Tibial nerve (tissue), 4 donors: Measurements from ENCODE around the gene CRTC3. TPM values are rescaled to one million over a fixed set of nuclear protein-coding genes. Genes with fewer than 3 reads are reported as not detected.
"Not testable (repeated sequence)": the region's sequence is repeated elsewhere in the genome, so short reads cannot be mapped to it uniquely, and the experiment has no call there.

Experiments
- DNase-seq, 2 donors: peaks; one replicate each; pipeline ENCODE4 v3.0.0-alpha.2; 2019; ENCODE audit warnings: low spot score in 2 of 2
- H3K27ac ChIP-seq, 4 donors: fragments of 200-600 bp; sonication (generic) in 3 of 4; one replicate each; pipeline ENCODE4 v1.5.1; 2017 to 2019; ENCODE audit warnings: mild to moderate bottlenecking in 1 of 4
- H3K27me3 ChIP-seq, 2 donors: fragments of 200-600 bp; sonication (generic) in 1 of 2; one replicate each; pipeline versions ENCODE4 v1.5.1 to v1.6.0; 2017 to 2019
- H3K36me3 ChIP-seq, 3 donors: fragments of 200-600 bp; sonication (generic); one replicate each; pipeline ENCODE4 v1.5.1; 2018 to 2019
- H3K4me1 ChIP-seq, 4 donors: fragments of 200-600 bp; sonication (generic) in 3 of 4; one replicate each; pipeline ENCODE4 v1.5.1; 2017 to 2019
- H3K4me3 ChIP-seq, 4 donors: fragments of 200-600 bp; sonication (generic) in 3 of 4; one replicate each; pipeline ENCODE4 v1.5.1; 2017 to 2019; ENCODE audit warnings: mild to moderate bottlenecking in 1 of 4, moderate library complexity in 1 of 4
- H3K9me3 ChIP-seq, 4 donors: fragments of 200-600 bp; sonication (generic) in 3 of 4; one replicate each; pipeline ENCODE4 v1.5.1; 2017 to 2019
- EP300 ChIP-seq, 2 donors: sonication (generic); formaldehyde crosslinking; IDR thresholded peaks; one replicate each; pipeline ENCODE4 v1.6.1; 2017; ENCODE audit warnings: antibody characterized with exemption in 2 of 2, mild to moderate bottlenecking in 1 of 2
- POLR2A ChIP-seq, 2 donors: fragments of 450-650 bp; IDR thresholded peaks; one replicate each; pipeline ENCODE4 v1.6.1; 2017; ENCODE audit warnings: antibody characterized with exemption in 2 of 2, mild to moderate bottlenecking in 2 of 2, moderate library complexity in 2 of 2
- WGBS, 2 donors: methylation state at CpG; one replicate each; pipeline ENCODE4 v1.1.5; 2018; 5-methylcytosine and 5-hydroxymethylcytosine counted together
- total RNA-seq, 4 donors: library from RNA; depleted of rRNA; stranded (reverse); fragments of >200 nt; gene quantifications; one replicate each; pipeline ENCODE4 v1.1.0, GENCODE V29; 2016
- TF ChIP-seq, protein P1 (sequence below), 5 experiments: fragments of 200-600 bp in 3 of 5; fragments of 450-650 bp in 2 of 5; sonication (generic) in 3 of 5; IDR thresholded peaks; one replicate each; pipeline ENCODE4 v1.5.1; 2016 to 2019; ENCODE audit warnings: antibody characterized with exemption in 5 of 5, mild to moderate bottlenecking in 3 of 5, moderate library complexity in 2 of 5

CRTC3 gene
- total RNA-seq, 4 donors from 2014 or later, result 52.7 to 63.7 (median 60.6) TPM

DNA sequence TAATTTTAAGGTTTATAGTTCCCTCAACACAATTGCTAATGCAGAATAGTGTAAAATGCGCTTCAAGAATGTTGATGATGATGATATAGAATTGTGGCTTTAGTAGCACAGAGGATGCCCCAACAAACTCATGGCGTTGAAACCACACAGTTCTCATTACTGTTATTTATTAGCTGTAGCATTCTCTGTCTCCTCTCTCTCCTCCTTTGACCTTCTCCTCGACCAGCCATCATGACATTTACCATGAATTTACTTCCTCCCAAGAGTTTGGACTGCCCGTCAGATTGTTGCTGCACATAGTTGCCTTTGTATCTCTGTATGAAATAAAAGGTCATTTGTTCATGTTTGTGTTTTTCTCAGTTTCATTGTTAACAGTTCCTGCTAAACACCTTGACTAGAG lies 27.8 kb upstream of the CRTC3 start:
- Histone ChIP-seq H3K27me3 (no peaks in the 10 kb centered on the region), H3K4me1 (no peaks in the 10 kb centered on the region), H3K4me3 (no peak overlapping the region), H3K27ac (no peak overlapping the region), H3K9me3 (no peaks in the 10 kb centered on the region), H3K36me3 (peaks cover 0 to 71% (median 4%) of the 10 kb centered on the region in 3 donors)
- 54 to 56% methylated on average over 4 of the region's 4 CpGs for WGBS, 2 donors
- no peak for DNase-seq
- TF ChIP-seq EP300 (IDR thresholded peaks at IDR 0.05), result no peak
- TF ChIP-seq POLR2A (IDR thresholded peaks at IDR 0.05), result no peak
- TF ChIP-seq, protein P1, sequence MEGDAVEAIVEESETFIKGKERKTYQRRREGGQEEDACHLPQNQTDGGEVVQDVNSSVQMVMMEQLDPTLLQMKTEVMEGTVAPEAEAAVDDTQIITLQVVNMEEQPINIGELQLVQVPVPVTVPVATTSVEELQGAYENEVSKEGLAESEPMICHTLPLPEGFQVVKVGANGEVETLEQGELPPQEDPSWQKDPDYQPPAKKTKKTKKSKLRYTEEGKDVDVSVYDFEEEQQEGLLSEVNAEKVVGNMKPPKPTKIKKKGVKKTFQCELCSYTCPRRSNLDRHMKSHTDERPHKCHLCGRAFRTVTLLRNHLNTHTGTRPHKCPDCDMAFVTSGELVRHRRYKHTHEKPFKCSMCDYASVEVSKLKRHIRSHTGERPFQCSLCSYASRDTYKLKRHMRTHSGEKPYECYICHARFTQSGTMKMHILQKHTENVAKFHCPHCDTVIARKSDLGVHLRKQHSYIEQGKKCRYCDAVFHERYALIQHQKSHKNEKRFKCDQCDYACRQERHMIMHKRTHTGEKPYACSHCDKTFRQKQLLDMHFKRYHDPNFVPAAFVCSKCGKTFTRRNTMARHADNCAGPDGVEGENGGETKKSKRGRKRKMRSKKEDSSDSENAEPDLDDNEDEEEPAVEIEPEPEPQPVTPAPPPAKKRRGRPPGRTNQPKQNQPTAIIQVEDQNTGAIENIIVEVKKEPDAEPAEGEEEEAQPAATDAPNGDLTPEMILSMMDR (IDR thresholded peaks at IDR 0.05), result no peak

DNA sequence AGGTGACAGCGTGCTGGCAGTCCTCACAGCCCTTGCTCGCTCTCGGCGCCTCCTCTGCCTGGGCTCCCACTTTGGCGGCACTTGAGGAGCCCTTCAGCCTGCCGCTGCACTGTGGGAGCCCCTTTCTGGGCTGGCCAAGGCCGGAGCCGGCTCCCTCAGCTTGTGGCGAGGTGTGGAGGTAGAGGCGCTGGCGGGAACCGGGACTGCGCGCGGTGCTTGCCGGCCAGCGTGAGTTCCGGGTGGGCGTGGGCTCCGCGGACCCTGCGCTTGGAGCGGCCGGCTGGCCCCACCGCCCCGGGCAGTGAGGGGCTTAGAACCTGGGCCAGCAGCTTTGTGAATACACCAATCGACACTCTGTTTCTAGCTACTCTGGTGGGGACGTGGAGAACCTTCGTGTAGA lies 18.9 kb upstream of the CRTC3 start:
- H3K27me3 ChIP-seq, H3K4me1 ChIP-seq, H3K36me3 ChIP-seq, DNase-seq, H3K4me3 ChIP-seq, H3K9me3 ChIP-seq, H3K27ac ChIP-seq: not testable (repeated sequence)
- WGBS, 2 donors, result 93 to 96% methylated on average over 26 to 29 of the region's 29 CpGs

DNA sequence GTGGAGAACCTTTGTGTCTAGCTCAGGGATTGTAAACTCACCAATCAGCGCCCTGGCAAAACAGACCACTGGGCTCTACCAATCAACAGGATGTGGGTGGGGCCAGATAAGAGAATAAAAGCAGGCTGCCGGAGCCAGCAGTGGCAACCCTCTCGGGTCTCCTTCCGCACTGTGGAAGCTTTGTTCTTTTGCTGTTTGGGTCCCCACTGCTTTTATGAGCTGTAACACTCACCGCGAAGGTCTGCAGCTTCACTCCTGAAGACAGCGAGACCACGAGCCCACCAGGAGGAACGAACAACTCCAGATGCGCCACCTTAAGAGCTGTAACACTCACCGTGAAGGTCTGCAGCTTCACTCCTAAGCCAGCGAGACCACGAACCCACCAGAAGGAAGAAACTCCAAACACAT lies 18.5 kb upstream of the CRTC3 start:
- WGBS, 2 donors, result 79 to 86% methylated on average over 13 of the region's 13 CpGs
- not testable (repeated sequence) for DNase-seq, H3K27me3 ChIP-seq, H3K4me3 ChIP-seq, H3K36me3 ChIP-seq, H3K4me1 ChIP-seq, H3K27ac ChIP-seq, H3K9me3 ChIP-seq

DNA sequence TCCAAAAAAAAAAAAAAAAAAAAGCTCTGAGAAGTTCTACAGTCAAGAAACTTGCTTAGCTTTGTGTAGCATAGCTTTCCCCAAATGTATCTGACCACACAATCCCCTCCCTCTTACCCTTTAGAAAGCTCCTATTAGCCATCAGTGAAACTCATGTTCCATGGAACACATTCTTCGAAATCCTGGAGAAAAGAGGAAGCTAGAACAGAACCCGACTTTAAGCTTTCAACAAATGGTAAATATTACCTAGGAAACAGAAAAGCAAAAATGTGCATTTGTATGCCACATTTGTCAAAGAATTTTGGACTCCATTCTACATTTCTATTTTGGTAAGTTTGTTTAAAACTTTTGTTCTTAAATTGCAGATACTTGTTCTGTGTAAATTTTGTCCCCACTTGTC lies 17.4 kb upstream of the CRTC3 start:
- DNase-seq, result no peak
- no peaks in the 10 kb centered on the region for H3K27me3 ChIP-seq
- no peak for TF ChIP-seq POLR2A (IDR thresholded peaks at IDR 0.05)
- TF ChIP-seq, protein P1 (IDR thresholded peaks at IDR 0.05), result no peak
- TF ChIP-seq EP300 (IDR thresholded peaks at IDR 0.05), result no peak
- H3K9me3 ChIP-seq, result no peaks in the 10 kb centered on the region
- no peak overlapping the region for H3K27ac ChIP-seq
- no peak overlapping the region for H3K4me3 ChIP-seq
- peaks cover 0 to 1% (median 0%) of the 10 kb centered on the region in 3 donors for H3K36me3 ChIP-seq
- 69 to 72% methylated on average over 2 of the region's 2 CpGs for WGBS, 2 donors
- H3K4me1 ChIP-seq, result no peaks in the 10 kb centered on the region

DNA sequence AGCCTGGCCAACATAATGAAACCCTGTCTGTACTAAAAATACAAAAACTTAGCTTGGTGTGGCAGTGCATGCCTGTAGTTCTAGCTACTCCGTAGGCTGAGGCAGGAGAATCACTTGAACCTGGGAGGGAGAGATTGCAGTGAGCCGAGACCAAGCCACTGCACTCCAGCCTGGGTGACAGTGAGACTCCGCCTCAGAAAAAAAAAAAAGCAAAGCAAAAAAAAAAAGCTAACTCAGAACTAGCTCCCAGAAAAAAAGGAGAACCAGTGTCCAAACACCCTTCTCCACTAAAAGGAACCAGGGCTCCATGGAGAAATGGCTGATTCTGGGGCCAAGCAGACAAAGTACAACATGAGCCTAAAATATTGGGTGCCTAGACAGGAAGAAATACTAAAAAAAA lies 16.7 kb upstream of the CRTC3 start:
- no peaks in the 10 kb centered on the region for H3K36me3 ChIP-seq
- 86 to 95% methylated on average over 3 of the region's 3 CpGs for WGBS, 2 donors
- no peaks in the 10 kb centered on the region for H3K4me1 ChIP-seq
- no peaks in the 10 kb centered on the region for H3K27me3 ChIP-seq
- TF ChIP-seq, protein P1 (IDR thresholded peaks at IDR 0.05), result no peak
- TF ChIP-seq POLR2A (IDR thresholded peaks at IDR 0.05) (no peak), EP300 (IDR thresholded peaks at IDR 0.05) (no peak)
- no peak for DNase-seq
- H3K4me3 ChIP-seq, result no peak overlapping the region
- H3K9me3 ChIP-seq, result no peaks in the 10 kb centered on the region
- no peak overlapping the region for H3K27ac ChIP-seq

DNA sequence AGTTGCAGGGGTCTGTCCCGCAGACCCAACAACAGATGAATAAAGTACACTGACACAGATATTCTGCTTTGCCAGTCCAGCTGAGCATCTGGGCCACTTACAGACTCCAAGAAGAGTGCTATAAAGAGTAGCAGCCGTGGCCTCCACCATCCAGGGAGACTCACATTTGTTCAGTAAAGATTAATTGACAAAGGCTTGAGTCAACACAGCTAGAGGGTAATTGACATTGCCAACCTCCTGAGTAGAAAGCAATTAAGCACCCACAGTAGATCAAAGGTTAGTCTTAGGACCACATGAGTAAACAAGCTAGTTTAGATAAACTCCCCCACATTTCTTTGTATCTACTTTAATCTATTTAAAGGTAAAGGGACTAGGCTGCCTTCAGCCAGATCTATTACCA lies 16.3 kb upstream of the CRTC3 start:
- TF ChIP-seq EP300 (IDR thresholded peaks at IDR 0.05) (no peak), POLR2A (IDR thresholded peaks at IDR 0.05) (no peak)
- TF ChIP-seq, protein P1 (IDR thresholded peaks at IDR 0.05), result no peak
- H3K27ac ChIP-seq, result no peak overlapping the region
- H3K27me3 ChIP-seq, result no peaks in the 10 kb centered on the region
- H3K4me3 ChIP-seq, result no peak overlapping the region
- no peak for DNase-seq
- 76 to 81% methylated on average over 2 of the region's 2 CpGs for WGBS, 2 donors
- H3K9me3 ChIP-seq, result no peaks in the 10 kb centered on the region
- H3K36me3 ChIP-seq, result no peaks in the 10 kb centered on the region
- no peaks in the 10 kb centered on the region for H3K4me1 ChIP-seq

DNA sequence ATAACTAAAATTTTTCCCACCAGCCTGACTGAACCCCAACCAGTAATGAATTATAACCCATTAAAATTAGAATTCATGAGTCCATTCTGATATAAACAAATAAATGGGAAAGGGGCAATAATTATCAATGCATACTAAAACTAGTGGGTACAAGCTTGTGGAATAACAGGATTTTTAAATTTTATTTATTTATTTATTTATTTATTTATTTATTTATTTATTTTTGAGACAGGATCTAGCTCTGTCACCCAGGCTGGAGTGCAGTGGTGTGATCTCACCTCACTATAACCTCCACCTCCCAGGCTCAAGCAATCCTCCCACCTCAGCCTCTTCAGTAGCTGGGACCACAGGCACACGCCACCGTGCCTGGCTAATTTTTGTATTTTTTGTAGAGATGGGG lies 15.8 kb upstream of the CRTC3 start:
- not testable (repeated sequence) for H3K27ac ChIP-seq, H3K27me3 ChIP-seq, H3K9me3 ChIP-seq, DNase-seq, H3K36me3 ChIP-seq, H3K4me1 ChIP-seq, H3K4me3 ChIP-seq
- 75 to 80% methylated on average over 2 of the region's 2 CpGs for whole genome bisulfite sequencing, 2 donors
